Activated T-helper 1 cell treated with anti-CD3 and anti-CD28 coated beads, Interleukin-2, amount 50 U/mL, for 16 hours (primary cell): ENCODE results near the gene TOLLIP.

Experiments
- DNase-seq, 2 donors: peaks; one replicate each; pipeline ENCODE4 v3.0.0-alpha.2; 2020; ENCODE audit warnings: low read depth in 1 of 2, low spot score in 1 of 2

Gene TOLLIP

GRCh38 chr11:1234771-1235305 lies 74.6 kb downstream of the TOLLIP start:
- no peak for DNase-seq

GRCh38 chr11:1234054-1234720 lies 75.2 kb downstream of the TOLLIP start:
- DNase-seq = no peak

DNA sequence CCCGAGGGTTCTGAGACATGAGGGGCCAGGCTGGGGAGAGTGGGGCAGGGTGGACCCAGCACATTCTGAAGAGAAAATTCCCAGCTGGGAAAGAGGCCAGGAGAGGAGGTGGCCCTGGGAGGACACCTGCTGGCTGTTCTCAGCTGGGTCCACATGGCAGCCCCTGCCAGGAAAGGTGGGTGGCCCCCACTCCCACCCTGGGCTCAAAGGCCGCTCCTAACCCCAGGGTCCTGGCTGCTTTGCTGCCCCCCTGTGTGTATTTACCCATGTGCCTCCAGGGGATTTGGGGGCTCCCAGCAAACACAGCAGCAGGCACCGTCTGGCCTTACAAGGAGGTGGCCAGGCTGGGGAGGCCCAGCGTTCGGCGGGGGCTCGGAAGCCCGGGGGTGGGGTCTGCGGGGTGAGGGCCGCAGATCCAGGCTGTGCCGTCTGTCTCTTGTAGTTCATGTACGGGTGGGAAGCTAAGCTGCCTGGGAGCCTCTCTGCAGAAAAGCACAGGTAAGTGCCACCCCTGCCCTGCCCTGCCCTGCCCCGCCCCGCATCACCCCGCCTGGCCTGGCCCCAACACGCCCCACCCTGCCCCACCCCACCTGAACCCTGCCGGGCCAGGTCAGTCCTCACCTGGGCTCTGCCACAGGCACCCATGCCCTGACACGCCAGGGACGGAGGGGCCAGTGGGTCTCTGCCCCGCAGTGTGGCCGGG lies 75.9 kb downstream of the TOLLIP start:
- DNase-seq = no peak

GRCh38 chr11:1232883-1233321 lies 76.5 kb downstream of the TOLLIP start:
- no peak for DNase-seq

- DNase-seq = no peak
Observed at GRCh38 chr11:1232021-1232882, 77.2 kb downstream of the TOLLIP start.

- DNase-seq = no peak
Observed at GRCh38 chr11:1231396-1232020, 77.9 kb downstream of the TOLLIP start.

DNA sequence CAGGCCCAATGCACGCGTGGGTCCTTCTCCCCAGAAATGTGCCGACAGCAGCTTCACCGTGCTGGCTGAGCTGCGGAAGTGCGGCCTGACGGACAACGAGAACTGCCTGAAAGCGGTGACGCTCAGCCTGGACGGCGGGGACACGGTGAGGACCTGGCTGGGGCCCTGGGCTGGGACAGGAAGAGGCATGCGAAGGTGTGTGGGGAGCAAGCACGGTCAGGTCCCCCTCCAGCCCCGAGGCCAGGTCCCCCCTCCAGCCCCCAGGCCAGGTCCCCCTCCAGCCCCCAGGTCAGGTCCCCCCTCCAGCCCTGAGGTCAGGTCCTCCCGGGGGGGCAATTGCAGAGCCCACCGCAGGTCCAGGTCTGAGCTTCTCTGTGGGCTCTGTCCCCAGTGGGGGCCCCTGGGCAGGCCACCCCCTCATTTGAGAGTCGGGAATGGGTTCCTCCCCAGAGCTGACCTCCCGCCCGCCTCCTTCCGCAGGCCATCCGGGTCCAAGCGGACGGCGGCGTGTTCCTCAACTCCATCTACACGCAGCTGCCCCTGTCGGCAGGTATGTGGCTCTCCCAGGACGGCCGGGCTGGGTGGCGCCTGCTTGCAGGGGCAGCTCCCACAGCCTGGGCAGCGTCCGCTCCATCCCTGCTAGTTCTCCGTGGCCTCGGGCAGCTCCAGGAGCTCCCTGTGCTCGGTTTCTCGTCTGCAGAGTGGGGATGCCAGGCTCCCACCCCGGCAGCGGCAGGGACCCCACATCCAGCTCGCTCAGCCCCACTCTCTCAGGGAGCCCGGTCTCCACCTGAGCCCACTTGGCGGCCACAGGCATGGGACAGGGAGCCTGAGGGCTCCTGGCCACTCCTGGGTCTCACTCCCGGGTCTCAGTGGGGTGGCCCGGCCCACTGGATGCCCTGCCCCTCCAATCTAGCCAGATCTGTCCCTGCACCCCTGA lies 78.7 kb downstream of the TOLLIP start:
- no peak for DNase-seq

DNA sequence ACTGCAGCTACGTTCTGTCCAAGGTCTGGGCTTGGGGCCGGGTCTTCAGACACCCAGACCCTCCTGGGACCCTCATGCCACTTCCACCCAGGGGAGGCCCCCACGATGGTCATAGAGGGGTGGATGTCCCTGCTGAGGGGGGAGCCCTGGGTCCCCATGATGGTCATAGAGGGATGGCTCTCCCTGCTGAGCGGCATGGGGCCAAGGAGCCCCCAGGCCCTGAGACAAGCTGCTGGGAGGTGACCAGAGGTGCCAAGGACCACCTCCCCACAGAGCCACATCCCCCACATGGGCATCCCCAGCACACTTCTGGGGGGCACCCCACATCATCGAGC lies 79.3 kb downstream of the TOLLIP start:
- DNase-seq = no peak

DNA sequence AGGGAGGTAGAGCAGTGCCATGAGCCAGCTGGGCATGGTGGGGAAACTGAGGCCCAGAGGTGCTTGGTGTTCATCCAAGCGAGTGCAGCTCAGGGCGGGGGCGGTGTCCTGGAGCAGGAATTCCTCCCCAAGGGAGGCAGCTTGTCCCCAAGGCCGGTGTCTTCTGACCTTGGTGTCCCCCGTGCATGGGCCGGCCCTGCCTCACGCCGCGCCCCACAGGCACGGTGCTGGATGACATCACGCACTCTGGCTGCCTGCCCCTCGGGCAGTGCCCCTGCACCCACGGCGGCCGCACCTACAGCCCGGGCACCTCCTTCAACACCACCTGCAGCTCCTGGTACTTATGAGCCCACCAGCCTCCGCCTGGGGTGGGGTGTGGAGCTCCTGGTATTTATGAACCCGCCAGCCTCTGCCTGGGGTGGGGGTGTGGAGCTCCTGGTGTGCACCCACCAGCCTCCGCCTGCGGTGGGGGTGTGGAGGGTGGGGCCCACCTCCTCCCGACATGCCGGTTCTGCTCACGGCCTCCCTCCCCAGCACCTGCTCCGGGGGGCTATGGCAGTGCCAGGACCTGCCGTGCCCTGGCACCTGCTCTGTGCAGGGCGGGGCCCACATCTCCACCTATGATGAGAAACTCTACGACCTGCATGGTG lies 79.8 kb downstream of the TOLLIP start:
- DNase-seq = no peak

- no peak for DNase-seq
Observed at GRCh38 chr11:1228921-1229451, 80.4 kb downstream of the TOLLIP start.

- DNase-seq = no peak
Observed at GRCh38 chr11:1228101-1228821, 81.2 kb downstream of the TOLLIP start.

DNA sequence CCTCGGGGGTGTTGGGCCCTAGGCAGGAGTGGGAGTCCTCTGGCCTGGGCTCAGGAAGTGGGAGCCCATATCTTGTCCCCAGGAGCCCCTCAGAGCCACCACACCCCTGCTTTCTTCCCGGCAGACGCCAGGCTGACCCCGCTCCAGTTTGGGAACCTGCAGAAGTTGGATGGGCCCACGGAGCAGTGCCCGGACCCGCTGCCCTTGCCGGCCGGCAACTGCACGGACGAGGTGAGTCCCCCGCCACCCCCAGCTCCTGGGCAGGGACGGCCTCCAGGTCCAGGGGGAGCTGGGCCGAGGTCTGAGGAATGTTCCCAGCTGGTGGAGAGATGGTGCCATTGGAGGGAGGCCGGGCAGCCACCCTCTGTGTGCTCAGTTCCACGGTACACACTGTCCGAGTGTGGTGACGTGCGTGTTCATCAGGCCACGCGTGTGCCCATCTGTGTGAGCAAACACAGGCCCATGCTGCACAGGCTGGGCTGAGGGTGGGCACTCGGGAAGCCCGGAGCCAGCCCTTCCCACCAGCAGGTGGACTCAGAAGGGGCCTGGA lies 81.8 kb downstream of the TOLLIP start:
- no peak for DNase-seq

DNA sequence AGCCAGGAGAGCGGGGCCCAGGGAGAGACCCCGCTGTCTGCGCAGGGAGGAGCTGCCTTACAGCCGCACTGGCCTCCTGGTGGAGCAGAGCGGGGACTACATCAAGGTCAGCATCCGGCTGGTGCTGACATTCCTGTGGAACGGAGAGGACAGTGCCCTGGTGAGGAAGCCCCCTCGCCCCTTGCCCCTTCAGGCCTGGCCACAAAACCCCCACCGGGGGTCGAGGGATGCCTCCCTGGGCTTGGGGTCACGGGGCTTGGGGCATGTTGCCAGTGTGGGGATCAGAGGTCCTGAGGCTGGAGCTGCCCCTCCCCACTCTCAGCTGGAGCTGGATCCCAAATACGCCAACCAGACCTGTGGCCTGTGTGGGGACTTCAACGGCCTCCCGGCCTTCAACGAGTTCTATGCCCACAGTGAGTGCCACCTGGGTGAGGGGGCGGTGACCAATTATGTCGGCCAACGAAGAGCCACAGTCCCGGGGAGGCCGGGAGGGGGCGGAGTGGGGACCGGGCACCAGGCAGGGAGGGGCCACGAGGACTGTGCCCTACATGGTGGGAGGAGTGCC lies 82.4 kb downstream of the TOLLIP start:
- no peak for DNase-seq

DNA sequence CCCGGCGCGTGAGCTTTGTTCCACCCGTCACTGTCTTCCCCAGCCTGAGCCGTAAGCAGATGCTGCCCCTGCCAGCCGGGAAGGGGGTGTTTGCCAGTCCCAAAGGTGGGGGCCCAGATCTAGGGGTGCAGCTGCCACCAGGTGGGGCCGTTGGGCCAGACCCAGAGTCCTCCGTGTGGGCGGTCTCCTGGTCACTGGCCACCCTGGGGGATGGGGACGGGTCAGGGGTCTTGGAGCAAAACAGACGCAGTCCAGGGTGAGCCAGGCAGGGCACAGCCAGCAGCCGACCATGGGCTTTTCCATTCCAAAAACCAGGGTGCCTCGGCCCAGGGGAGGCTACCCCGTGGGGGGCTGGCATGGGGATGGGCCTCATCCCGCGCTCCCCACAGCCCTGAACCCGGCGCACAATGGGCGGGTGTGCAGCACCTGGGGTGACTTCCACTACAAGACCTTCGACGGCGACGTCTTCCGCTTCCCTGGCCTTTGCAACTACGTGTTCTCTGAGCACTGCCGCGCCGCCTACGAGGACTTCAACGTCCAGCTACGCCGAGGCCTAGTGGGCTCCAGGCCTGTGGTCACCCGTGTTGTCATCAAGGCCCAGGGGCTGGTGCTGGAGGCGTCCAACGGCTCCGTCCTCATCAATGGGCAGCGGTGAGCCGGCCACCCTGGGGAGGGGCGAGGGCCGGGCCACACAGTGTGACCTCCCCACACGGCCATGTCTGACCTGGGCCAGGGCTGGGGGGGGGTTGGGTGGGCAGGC lies 83.0 kb downstream of the TOLLIP start:
- no peak for DNase-seq

- no peak for DNase-seq
Observed at GRCh38 chr11:1225386-1226225, 83.8 kb downstream of the TOLLIP start.
